Measurements from ENCODE around the gene ZNF714. TPM values are rescaled to one million over a fixed set of nuclear protein-coding genes. Genes with fewer than 3 reads are reported as not detected.
"Not testable (repeated sequence)": the region's sequence is repeated elsewhere in the genome, so short reads cannot be mapped to it uniquely, and the experiment has no call there.

ZNF714 gene
- total and polyA plus RNA-seq, 10 of the 15 experiments (the other 5 are each of a cell fraction or from before 2014, with no cell fraction given) = 4.9 to 13.2 (median 9.1) TPM

DNA sequence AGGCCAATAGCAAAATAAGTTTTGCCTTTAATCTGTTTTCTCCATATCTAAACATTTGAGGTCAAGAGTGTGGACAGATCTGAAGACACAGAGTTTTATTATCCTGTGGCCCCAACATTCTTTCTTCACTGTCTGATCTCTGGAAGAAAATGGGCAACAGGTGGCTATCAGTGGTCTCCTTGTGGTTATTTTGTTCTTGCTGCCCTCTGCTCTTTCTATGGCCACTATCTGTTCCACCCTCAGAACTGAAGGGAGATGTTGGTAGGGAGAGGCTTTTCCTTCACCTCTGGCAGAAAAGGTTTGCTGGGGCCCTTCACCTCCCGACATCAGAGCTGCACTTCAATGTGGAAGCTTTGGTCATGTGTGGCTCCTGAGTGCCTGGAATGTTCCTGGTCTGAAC is 59.0 kb downstream of the ZNF714 start:
- H3K27ac ChIP-seq (ENCODE audit: control insufficient read depth, insufficient read depth); BruUV-seq (replicated peaks); H3K36me3 ChIP-seq (ENCODE audit: control insufficient read depth in 2 of 2, insufficient read depth in 2 of 2, low read length in 1 of 2); H3K27me3 ChIP-seq (replicated peaks in 1 of 2; ENCODE audit: control insufficient read depth in 2 of 2, insufficient read depth in 2 of 2, low read length in 1 of 2); CTCF ChIA-PET; FAIRE-seq; H3K4me2 ChIP-seq (ENCODE audit: control insufficient read depth, insufficient read depth); H3K4me3 ChIP-seq; H4K20me1 ChIP-seq (ENCODE audit: control insufficient read depth, insufficient read depth); H3K9me3 ChIP-seq (replicated peaks; ENCODE audit: control insufficient read depth, insufficient read depth, low read length); H3K9ac ChIP-seq (ENCODE audit: control insufficient read depth, insufficient read depth, low read length); H3K4me1 ChIP-seq (ENCODE audit: control insufficient read depth, insufficient read depth, low read length); ATAC-seq; DNase-seq (ENCODE audit: low read depth, low spot score); in situ Hi-C loops (cut with MboI): not testable (repeated sequence)
- ChIA-PET RAD21 (ENCODE audit: unreplicated experiment) (interaction anchor here (0.9 to 1.6 kb wide), 2 partner anchors 141 to 218 kb away, joined by 4 to 6 read pairs; partner anchors contain the start of gene ZNF85), SMC1A (ENCODE audit: uncharacterized antibody, unreplicated experiment) (interaction anchor here (1.0 to 1.2 kb wide), 2 partner anchors 12 to 103 kb away, joined by 3 to 4 read pairs; no protein-coding TSS in a partner anchor), POLR2A (interaction anchor here (1.0 kb wide), 1 partner anchor 364 kb away, joined by 3 read pairs; no protein-coding TSS in a partner anchor)
- peak overlapping the region; percentile 45 for H2AFZ ChIP-seq (ENCODE audit: control insufficient read depth, low read depth, low read length)
- intact Hi-C loops (cut with micrococcal nuclease; ENCODE audit: unreplicated experiment) = loop anchor here (5.0 kb wide), 1 partner anchor 119 kb away; the partner anchor contains the start of gene ZNF430
- WGBS (ENCODE audit: insufficient coverage, insufficient replicate concordance, low lambda C conversion rate, missing lambda C conversion rate) = 100% methylated on average over 1 of the region's 1 CpG
- peaks cover 11% of the 10 kb centered on the region for H3K79me2 ChIP-seq (ENCODE audit: control insufficient read depth, insufficient read depth, low read length)

DNA sequence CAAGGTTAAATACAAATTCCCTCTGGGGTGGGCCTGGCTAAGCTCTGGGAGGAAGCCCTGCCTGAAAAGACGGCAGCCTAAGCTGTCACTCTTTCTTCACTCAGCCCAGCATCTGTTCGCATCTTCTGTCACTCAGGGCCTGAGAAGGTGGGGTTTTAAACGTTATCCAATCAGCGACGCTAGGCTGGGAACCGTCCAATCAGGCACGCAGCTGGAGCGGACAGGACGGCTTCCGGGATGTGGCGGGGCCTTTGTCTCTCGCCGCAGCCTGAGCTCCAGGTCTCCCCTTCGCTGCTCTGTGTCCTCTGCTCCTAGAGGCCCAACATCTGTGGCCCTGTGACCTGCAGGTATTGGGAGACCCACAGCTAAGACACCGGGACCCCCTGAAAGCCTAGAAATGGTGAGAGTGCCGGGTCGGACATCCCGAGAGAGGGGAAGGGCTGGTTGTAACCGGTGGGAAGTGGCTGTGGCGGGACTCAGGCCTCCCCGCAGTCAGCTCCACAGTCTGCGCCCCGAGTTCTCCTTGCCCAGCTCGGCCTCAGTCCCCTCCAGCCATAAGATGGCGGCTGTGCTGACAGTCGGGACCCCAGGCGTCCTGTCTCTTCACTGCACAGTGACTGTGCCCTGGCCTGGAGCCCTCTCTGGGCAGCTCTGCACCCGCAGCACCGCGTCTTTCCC is 59.9 kb downstream of the ZNF714 start, which contains the start of gene ZNF431:
Gene ZNF431 (plus strand): TSS at position 254 of the 678 bp plus-strand sequence. CDS start 144 bp downstream, at position 398.
- FAIRE-seq (peak; percentile 91), ATAC-seq (peak; percentile 100), DNase-seq (ENCODE audit: low read depth, low spot score) (peak; percentile 89)
- in situ Hi-C loops (cut with MboI) = no loop called here
- Histone ChIP-seq H3K4me1 (ENCODE audit: control insufficient read depth, insufficient read depth, low read length) (no peaks in the 10 kb centered on the region), H4K20me1 (ENCODE audit: control insufficient read depth, insufficient read depth) (no peaks in the 10 kb centered on the region), H3K79me2 (ENCODE audit: control insufficient read depth, insufficient read depth, low read length) (peaks cover 11% of the 10 kb centered on the region), H3K36me3 (ENCODE audit: control insufficient read depth in 2 of 2, insufficient read depth in 2 of 2, low read length in 1 of 2) (peaks cover 0 to 14% of the 10 kb centered on the region in 2 experiments; a peak in 2 of 4 replicates), H3K27ac (ENCODE audit: control insufficient read depth, insufficient read depth) (peak within 1 kb of the TSS; percentile 95), H3K9ac (ENCODE audit: control insufficient read depth, insufficient read depth, low read length) (peak within 1 kb of the TSS; percentile 89), H3K27me3 (replicated peaks in 1 of 2; ENCODE audit: control insufficient read depth in 2 of 2, insufficient read depth in 2 of 2, low read length in 1 of 2) (no peaks in the 10 kb centered on the region), H3K4me3 (peak within 1 kb of the TSS; percentile 99), H3K9me3 (replicated peaks; ENCODE audit: control insufficient read depth, insufficient read depth, low read length) (peaks cover 7% of the 10 kb centered on the region; the same call in 2 of the 3 replicates), H3K4me2 (ENCODE audit: control insufficient read depth, insufficient read depth) (peak within 1 kb of the TSS; percentile 69), H2AFZ (ENCODE audit: control insufficient read depth, low read depth, low read length) (peak within 1 kb of the TSS; percentile 90)
- 1% methylated on average over 29 of the region's 30 CpGs for WGBS (ENCODE audit: insufficient coverage, insufficient replicate concordance, low lambda C conversion rate, missing lambda C conversion rate)
- TSS peak; percentile 71 for BruUV-seq (replicated peaks)
- POLR2A ChIA-PET = interaction anchor here (0.5 to 1.0 kb wide), 3 partner anchors 118 to 365 kb away, joined by 3 to 4 read pairs (median 3); no protein-coding TSS in a partner anchor
- RAD21 ChIA-PET (ENCODE audit: unreplicated experiment) = interaction anchor here (0.9 to 1.6 kb wide), 3 partner anchors 121 to 219 kb away, joined by 4 to 8 read pairs (median 6); partner anchors contain the start of genes ZNF430 and ZNF85
- SMC1A ChIA-PET (ENCODE audit: uncharacterized antibody, unreplicated experiment) = interaction anchor here (0.6 to 1.9 kb wide), 11 partner anchors 8 to 365 kb away, joined by 3 to 6 read pairs (median 3); partner anchors contain the start of genes ZNF66 and ZNF708
- CTCF ChIA-PET = interaction anchor here (0.8 to 1.4 kb wide), 2 partner anchors 19 to 56 kb away, joined by 3 read pairs; no protein-coding TSS in a partner anchor
- intact Hi-C loops (cut with micrococcal nuclease; ENCODE audit: unreplicated experiment) = loop anchor here (5.0 kb wide), 1 partner anchor 120 kb away; the partner anchor contains the start of gene ZNF430
- TF ChIP-seq, protein P1, sequence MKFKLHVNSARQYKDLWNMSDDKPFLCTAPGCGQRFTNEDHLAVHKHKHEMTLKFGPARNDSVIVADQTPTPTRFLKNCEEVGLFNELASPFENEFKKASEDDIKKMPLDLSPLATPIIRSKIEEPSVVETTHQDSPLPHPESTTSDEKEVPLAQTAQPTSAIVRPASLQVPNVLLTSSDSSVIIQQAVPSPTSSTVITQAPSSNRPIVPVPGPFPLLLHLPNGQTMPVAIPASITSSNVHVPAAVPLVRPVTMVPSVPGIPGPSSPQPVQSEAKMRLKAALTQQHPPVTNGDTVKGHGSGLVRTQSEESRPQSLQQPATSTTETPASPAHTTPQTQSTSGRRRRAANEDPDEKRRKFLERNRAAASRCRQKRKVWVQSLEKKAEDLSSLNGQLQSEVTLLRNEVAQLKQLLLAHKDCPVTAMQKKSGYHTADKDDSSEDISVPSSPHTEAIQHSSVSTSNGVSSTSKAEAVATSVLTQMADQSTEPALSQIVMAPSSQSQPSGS (IDR thresholded peaks at IDR 0.05; ENCODE audit: low read length) = no peak
- TF ChIP-seq PML (IDR thresholded peaks at IDR 0.05; ENCODE audit: low read length) (0 out of 2 replicates have a peak, but pooled peaks have one; percentile 51), TARDBP (IDR thresholded peaks at IDR 0.05; ENCODE audit: borderline replicate concordance) (no peak), ZBED1 (IDR thresholded peaks at IDR 0.05; ENCODE audit: borderline replicate concordance) (no peak), ESRRA (IDR thresholded peaks at IDR 0.05; ENCODE audit: low read length) (no peak), CHD2 (IDR thresholded peaks at IDR 0.05; ENCODE audit: borderline replicate concordance, low read depth, low read length) (peak; percentile 87), CREM (IDR thresholded peaks at IDR 0.05; ENCODE audit: low read depth) (peak; percentile 38; the same call in 1 of the 2 replicates)
- TF ChIP-seq, protein P2, sequence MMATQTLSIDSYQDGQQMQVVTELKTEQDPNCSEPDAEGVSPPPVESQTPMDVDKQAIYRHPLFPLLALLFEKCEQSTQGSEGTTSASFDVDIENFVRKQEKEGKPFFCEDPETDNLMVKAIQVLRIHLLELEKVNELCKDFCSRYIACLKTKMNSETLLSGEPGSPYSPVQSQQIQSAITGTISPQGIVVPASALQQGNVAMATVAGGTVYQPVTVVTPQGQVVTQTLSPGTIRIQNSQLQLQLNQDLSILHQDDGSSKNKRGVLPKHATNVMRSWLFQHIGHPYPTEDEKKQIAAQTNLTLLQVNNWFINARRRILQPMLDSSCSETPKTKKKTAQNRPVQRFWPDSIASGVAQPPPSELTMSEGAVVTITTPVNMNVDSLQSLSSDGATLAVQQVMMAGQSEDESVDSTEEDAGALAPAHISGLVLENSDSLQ (IDR thresholded peaks at IDR 0.05) = peak; percentile 98
- TF ChIP-seq, protein P3, sequence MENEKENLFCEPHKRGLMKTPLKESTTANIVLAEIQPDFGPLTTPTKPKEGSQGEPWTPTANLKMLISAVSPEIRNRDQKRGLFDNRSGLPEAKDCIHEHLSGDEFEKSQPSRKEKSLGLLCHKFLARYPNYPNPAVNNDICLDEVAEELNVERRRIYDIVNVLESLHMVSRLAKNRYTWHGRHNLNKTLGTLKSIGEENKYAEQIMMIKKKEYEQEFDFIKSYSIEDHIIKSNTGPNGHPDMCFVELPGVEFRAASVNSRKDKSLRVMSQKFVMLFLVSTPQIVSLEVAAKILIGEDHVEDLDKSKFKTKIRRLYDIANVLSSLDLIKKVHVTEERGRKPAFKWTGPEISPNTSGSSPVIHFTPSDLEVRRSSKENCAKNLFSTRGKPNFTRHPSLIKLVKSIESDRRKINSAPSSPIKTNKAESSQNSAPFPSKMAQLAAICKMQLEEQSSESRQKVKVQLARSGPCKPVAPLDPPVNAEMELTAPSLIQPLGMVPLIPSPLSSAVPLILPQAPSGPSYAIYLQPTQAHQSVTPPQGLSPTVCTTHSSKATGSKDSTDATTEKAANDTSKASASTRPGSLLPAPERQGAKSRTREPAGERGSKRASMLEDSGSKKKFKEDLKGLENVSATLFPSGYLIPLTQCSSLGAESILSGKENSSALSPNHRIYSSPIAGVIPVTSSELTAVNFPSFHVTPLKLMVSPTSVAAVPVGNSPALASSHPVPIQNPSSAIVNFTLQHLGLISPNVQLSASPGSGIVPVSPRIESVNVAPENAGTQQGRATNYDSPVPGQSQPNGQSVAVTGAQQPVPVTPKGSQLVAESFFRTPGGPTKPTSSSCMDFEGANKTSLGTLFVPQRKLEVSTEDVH (IDR thresholded peaks at IDR 0.05; ENCODE audit: low read depth, partially characterized antibody) = no peak
